ENCODE measurements around the gene EMC6. TPM values are rescaled to one million over a fixed set of nuclear protein-coding genes. Genes with fewer than 3 reads are reported as not detected.

EMC6 gene
- total and polyA plus RNA-seq, 2 of the 4 experiments (the other 2 are of a cell fraction): 10.9 to 80.5 TPM

DNA sequence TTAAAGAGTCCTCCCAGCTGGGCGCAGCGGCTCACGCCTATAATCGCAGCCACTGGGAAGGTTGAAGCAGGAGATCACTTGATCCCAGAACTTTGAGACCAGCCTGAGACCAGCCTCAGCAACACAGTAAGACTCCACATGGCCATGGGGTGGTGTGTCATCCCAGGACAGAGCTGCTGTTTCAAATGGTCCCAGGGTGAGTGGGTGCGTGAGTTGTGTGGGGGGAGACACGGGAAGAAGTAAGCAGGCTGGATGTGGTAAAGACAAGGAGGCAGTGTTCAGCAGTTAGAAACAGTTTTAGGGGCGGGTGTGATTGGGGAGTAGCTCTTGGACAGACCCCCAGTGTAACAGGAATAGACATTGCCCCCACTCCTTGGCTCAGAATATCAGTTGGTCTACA lies 36.3 kb upstream of the EMC6 start:
- H2AK5ac ChIP-seq (ENCODE audit: low read depth, low read length): no peak overlapping the region
- CTCF ChIA-PET: interaction anchor here (0.6 kb wide), 1 partner anchor 14 kb away, joined by 4 read pairs; no protein-coding TSS in a partner anchor
- in situ Hi-C loops (cut with MboI; ENCODE audit: low sequenced_read_pairs): no loop called here

More for the DNA sequence above, 36.3 kb upstream of the EMC6 start:
- peaks cover 4% of the 10 kb centered on the region; the same call in 1 of the 2 replicates for H3K4me1 ChIP-seq (ENCODE audit: control insufficient read depth, insufficient read depth, low read length)
- H3K18ac ChIP-seq (ENCODE audit: low read depth, low read length): no peak overlapping the region
- no TSS peak for BruUV-seq (replicated peaks)
- H3K27me3 ChIP-seq (ENCODE audit: control insufficient read depth, insufficient read depth, low read length): no peaks in the 10 kb centered on the region
- DNase-seq: no peak
- no peak overlapping the region for H3K14ac ChIP-seq (replicated peaks; ENCODE audit: low read depth, low read length)
- H2BK120ac ChIP-seq (ENCODE audit: low read depth, low read length): no peak overlapping the region
- H3K9ac ChIP-seq (ENCODE audit: low read depth, low read length): no peak overlapping the region
- H4K20me1 ChIP-seq (ENCODE audit: insufficient read depth, low read length): no peaks in the 10 kb centered on the region; the same call in 1 of the 2 replicates
- H3K4me2 ChIP-seq (ENCODE audit: low read depth, low read length): no peak overlapping the region
- no peak overlapping the region for H2AFZ ChIP-seq (replicated peaks; ENCODE audit: low read length, poor library complexity)
- peaks cover 10 to 37% of the 10 kb centered on the region in 2 experiments for H3K79me1 ChIP-seq (ENCODE audit: low read depth in 1 of 2, low read length in 2 of 2)
- POLR2A ChIA-PET (ENCODE audit: unreplicated experiment): no interaction called here
- no peak overlapping the region for H3K4me3 ChIP-seq (ENCODE audit: insufficient read depth, low read depth, low read length)
- no peak overlapping the region for H3K4ac ChIP-seq (ENCODE audit: low read depth, low read length)
- 97% methylated on average over 5 of the region's 7 CpGs; no CpG with 5 or more reads in 1 of the 2 experiments for WGBS, 2 experiments (ENCODE audit: extremely low coverage in 2 of 2, insufficient read length in 1 of 2)
- dilution Hi-C loops (cut with HindIII; ENCODE audit: low sequenced_read_pairs, unreplicated experiment): no loop called here
- no peak overlapping the region for H2BK15ac ChIP-seq (ENCODE audit: low read depth, low read length)
- no peak for ATAC-seq (ENCODE audit: low read depth)
- H3K23ac ChIP-seq (ENCODE audit: low read depth, low read length): no peak overlapping the region
- peaks cover 17% of the 10 kb centered on the region for H3K36me3 ChIP-seq (ENCODE audit: control insufficient read depth, insufficient read depth, low read length)
- H2AK9ac ChIP-seq (replicated peaks; ENCODE audit: low read depth, low read length, poor library complexity): no peak overlapping the region
- TF ChIP-seq BHLHE40 (IDR thresholded peaks at IDR 0.05; ENCODE audit: low read depth, low read length): no peak
- TF ChIP-seq MXI1 (IDR thresholded peaks at IDR 0.05; ENCODE audit: borderline replicate concordance, low read depth, low read length): no peak
- TF ChIP-seq SMC3 (IDR thresholded peaks at IDR 0.05; ENCODE audit: low read depth, low read length): no peak
- TF ChIP-seq FOS (IDR thresholded peaks at IDR 0.05; ENCODE audit: low read depth, low read length): no peak
- no peak for TF ChIP-seq CHD1 (IDR thresholded peaks at IDR 0.05; ENCODE audit: low read depth, low read length)
- TF ChIP-seq RFX5 (IDR thresholded peaks at IDR 0.05; ENCODE audit: low read depth, low read length): no peak
- TF ChIP-seq, protein P1, sequence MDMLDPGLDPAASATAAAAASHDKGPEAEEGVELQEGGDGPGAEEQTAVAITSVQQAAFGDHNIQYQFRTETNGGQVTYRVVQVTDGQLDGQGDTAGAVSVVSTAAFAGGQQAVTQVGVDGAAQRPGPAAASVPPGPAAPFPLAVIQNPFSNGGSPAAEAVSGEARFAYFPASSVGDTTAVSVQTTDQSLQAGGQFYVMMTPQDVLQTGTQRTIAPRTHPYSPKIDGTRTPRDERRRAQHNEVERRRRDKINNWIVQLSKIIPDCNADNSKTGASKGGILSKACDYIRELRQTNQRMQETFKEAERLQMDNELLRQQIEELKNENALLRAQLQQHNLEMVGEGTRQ (IDR thresholded peaks at IDR 0.05; ENCODE audit: low read depth, low read length): no peak
- TF ChIP-seq ELK1 (IDR thresholded peaks at IDR 0.05; ENCODE audit: borderline replicate concordance, low read depth, low read length): no peak
- TF ChIP-seq RCOR1 (IDR thresholded peaks at IDR 0.05; ENCODE audit: insufficient replicate concordance, low read length): no peak
- TF ChIP-seq MAFK (IDR thresholded peaks at IDR 0.05; ENCODE audit: low read depth, low read length): no peak
- no peak for TF ChIP-seq NFE2L2 (IDR thresholded peaks at IDR 0.05; ENCODE audit: low read depth, low read length)
- TF ChIP-seq POLR2A (IDR thresholded peaks at IDR 0.05; ENCODE audit: low read depth, low read length): no peak
- TF ChIP-seq MAZ (IDR thresholded peaks at IDR 0.05; ENCODE audit: borderline replicate concordance, low read depth, low read length): no peak
- TF ChIP-seq CTCF (conservative IDR thresholded peaks at IDR 0.05; ENCODE audit: low read depth, low read length): no peak
- no peak for TF ChIP-seq RAD21 (IDR thresholded peaks at IDR 0.05; ENCODE audit: low read length)
- TF ChIP-seq CEBPB (IDR thresholded peaks at IDR 0.05; ENCODE audit: low read depth, low read length): no peak
- no peak overlapping the region for H2BK5ac ChIP-seq (ENCODE audit: low read depth, low read length, poor library complexity, severe bottlenecking)
- H3K9me1 ChIP-seq (ENCODE audit: insufficient read depth, low read length): no peaks in the 10 kb centered on the region
- H2BK20ac ChIP-seq (ENCODE audit: low read depth, low read length): no peak overlapping the region
- no peak overlapping the region for H3K56ac ChIP-seq (ENCODE audit: extremely low read depth, insufficient read depth, low read length)
- H4K8ac ChIP-seq (ENCODE audit: low read depth in 2 of 2, low read length in 2 of 2): no peak overlapping the region
- intact Hi-C loops (cut with micrococcal nuclease): no loop called here
- no peak overlapping the region for H4K5ac ChIP-seq (ENCODE audit: low read depth, low read length)
- no peak overlapping the region for H3K27ac ChIP-seq (ENCODE audit: insufficient read depth, low read length)
- no peaks in the 10 kb centered on the region for H3K9me3 ChIP-seq (ENCODE audit: control insufficient read depth, insufficient read depth, low read length)
- no peak overlapping the region for H4K91ac ChIP-seq (ENCODE audit: insufficient read depth, low read depth, low read length)
